Ectodermal cell (in vitro differentiated cells): Measurements from ENCODE around the gene COMMD7.
A peak's percentile ranks its signal among the peaks of the same experiment; 100 is the strongest.
"Not testable (repeated sequence)": the region's sequence is repeated elsewhere in the genome, so short reads cannot be mapped to it uniquely, and the experiment has no call there.

ENCODE experiments used
- H3K27ac ChIP-seq: 2 replicates; pipeline ENCODE4 v1.7.0; 2013; ENCODE audit warnings: mild to moderate bottlenecking, low read depth, low read length; ENCODE audit not compliant: insufficient read depth, poor library complexity, severe bottlenecking
- H3K27me3 ChIP-seq: 2 replicates; pipeline ENCODE4 v1.7.0; 2013; ENCODE audit warnings: mild to moderate bottlenecking, low read length; ENCODE audit not compliant: insufficient read depth, control insufficient read depth, poor library complexity, severe bottlenecking
- H3K36me3 ChIP-seq: one replicate; pipeline ENCODE4 v1.7.0; 2013; ENCODE audit warnings: low read length; ENCODE audit not compliant: control insufficient read depth, insufficient read depth
- H3K4me1 ChIP-seq: one replicate; pipeline ENCODE4 v1.7.0; 2013; ENCODE audit warnings: low read length; ENCODE audit not compliant: control insufficient read depth, insufficient read depth
- H3K4me3 ChIP-seq: 2 replicates; pipeline ENCODE4 v1.7.0; 2013; ENCODE audit warnings: low read depth, low read length, control low read depth; ENCODE audit not compliant: insufficient read depth
- H3K9me3 ChIP-seq: 2 replicates; pipeline ENCODE4 v1.7.0; 2013; ENCODE audit warnings: mild to moderate bottlenecking, low read length, moderate library complexity; ENCODE audit not compliant: control insufficient read depth
- WGBS, 2 experiments: methylation state at CpG; one replicate each; pipeline ENCODE4 v1.1.7; 2013; ENCODE audit warnings: missing lambda C conversion rate in 2 of 2; 5-methylcytosine and 5-hydroxymethylcytosine counted together

The COMMD7 gene

GRCh38 chr20:32765230-32765875 is 22.1 kb upstream of the COMMD7 start:
- peak overlapping the region; percentile 90 for H3K4me3 ChIP-seq
- not testable (repeated sequence) for H3K9me3 ChIP-seq, H3K36me3 ChIP-seq, H3K4me1 ChIP-seq, H3K27me3 ChIP-seq
- WGBS, 2 experiments: 79 to 82% methylated on average over 14 to 15 of the region's 17 CpGs
- H3K27ac ChIP-seq: peak overlapping the region; percentile 62

GRCh38 chr20:32764005-32764960 is 21.0 kb upstream of the COMMD7 start:
- Histone ChIP-seq H3K9me3 (no peaks in the 10 kb centered on the region), H3K27ac (peak overlapping the region; percentile 88), H3K4me3 (peak overlapping the region; percentile 90), H3K36me3 (no peaks in the 10 kb centered on the region), H3K4me1 (peaks cover 6% of the 10 kb centered on the region), H3K27me3 (no peaks in the 10 kb centered on the region)
- 1 to 3% methylated on average over 17 of the region's 17 CpGs for WGBS, 2 experiments

- no peak overlapping the region for H3K27ac ChIP-seq
- H3K4me1 ChIP-seq: peaks cover 6% of the 10 kb centered on the region
- peak overlapping the region; percentile 90 for H3K4me3 ChIP-seq
- WGBS, 2 experiments: 1% methylated on average over 40 of the region's 40 CpGs
- no peaks in the 10 kb centered on the region for H3K36me3 ChIP-seq
- H3K27me3 ChIP-seq: no peaks in the 10 kb centered on the region
- H3K9me3 ChIP-seq: no peaks in the 10 kb centered on the region
These were observed 20.1 kb upstream of the COMMD7 start for GRCh38 chr20:32763202-32764004.

GRCh38 chr20:32762754-32763201 is 19.5 kb upstream of the COMMD7 start:
- Histone ChIP-seq H3K9me3 (no peaks in the 10 kb centered on the region), H3K27ac (no peak overlapping the region), H3K4me3 (peak overlapping the region; percentile 90), H3K4me1 (peaks cover 6% of the 10 kb centered on the region), H3K27me3 (no peaks in the 10 kb centered on the region), H3K36me3 (no peaks in the 10 kb centered on the region)
- WGBS, 2 experiments: 0 to 1% methylated on average over 29 to 30 of the region's 30 CpGs

GRCh38 chr20:32761831-32762753 is 18.8 kb upstream of the COMMD7 start, which contains the start of gene DNMT3B:
TSS of gene DNMT3B (plus strand) at chr20:32762385. CDS start at chr20:32780324, 17,939 bp downstream.
- H3K27me3 ChIP-seq: no peaks in the 10 kb centered on the region
- no peaks in the 10 kb centered on the region for H3K9me3 ChIP-seq
- H3K36me3 ChIP-seq: no peaks in the 10 kb centered on the region
- peak within 1 kb of the TSS; percentile 90 for H3K4me3 ChIP-seq
- H3K4me1 ChIP-seq: peaks cover 6% of the 10 kb centered on the region
- 0 to 1% methylated on average over 91 to 92 of the region's 92 CpGs for WGBS, 2 experiments
- peak within 1 kb of the TSS; percentile 80 for H3K27ac ChIP-seq

GRCh38 chr20:32761417-32761830 is 18.2 kb upstream of the COMMD7 start:
- H3K9me3 ChIP-seq: no peaks in the 10 kb centered on the region
- H3K4me1 ChIP-seq: peaks cover 6% of the 10 kb centered on the region
- H3K36me3 ChIP-seq: no peaks in the 10 kb centered on the region
- no peaks in the 10 kb centered on the region for H3K27me3 ChIP-seq
- H3K4me3 ChIP-seq: peak overlapping the region; percentile 90
- H3K27ac ChIP-seq: peak overlapping the region; percentile 80
- WGBS, 2 experiments: 43 to 53% methylated on average over 6 of the region's 6 CpGs

- Histone ChIP-seq H3K36me3 (no peaks in the 10 kb centered on the region), H3K27ac (no peak overlapping the region), H3K4me1 (peaks cover 9% of the 10 kb centered on the region), H3K9me3 (no peaks in the 10 kb centered on the region), H3K4me3 (no peak overlapping the region), H3K27me3 (no peaks in the 10 kb centered on the region)
- WGBS, 2 experiments: 66 to 85% methylated on average over 4 to 5 of the region's 5 CpGs
These were observed 12.9 kb upstream of the COMMD7 start for GRCh38 chr20:32756156-32756555.

- Histone ChIP-seq H3K27ac (no peak overlapping the region), H3K4me1 (peaks cover 18% of the 10 kb centered on the region), H3K36me3 (no peaks in the 10 kb centered on the region), H3K4me3 (no peak overlapping the region), H3K27me3 (no peaks in the 10 kb centered on the region), H3K9me3 (no peaks in the 10 kb centered on the region)
- 86 to 88% methylated on average over 4 of the region's 4 CpGs for WGBS, 2 experiments
These were observed 10.5 kb upstream of the COMMD7 start for GRCh38 chr20:32753731-32754130.
